GM19395 (cell line): Measurements from ENCODE around the gene PCDHAC1.

ENCODE experiments used
- ATAC-seq: cut with Tn5 transposase; IDR thresholded peaks from one replicate; pipeline ENCODE4 v1.9.1; 2021; ENCODE audit warnings: mild to moderate bottlenecking, moderate library complexity; ENCODE audit not compliant: unreplicated experiment

Gene PCDHAC1

DNA sequence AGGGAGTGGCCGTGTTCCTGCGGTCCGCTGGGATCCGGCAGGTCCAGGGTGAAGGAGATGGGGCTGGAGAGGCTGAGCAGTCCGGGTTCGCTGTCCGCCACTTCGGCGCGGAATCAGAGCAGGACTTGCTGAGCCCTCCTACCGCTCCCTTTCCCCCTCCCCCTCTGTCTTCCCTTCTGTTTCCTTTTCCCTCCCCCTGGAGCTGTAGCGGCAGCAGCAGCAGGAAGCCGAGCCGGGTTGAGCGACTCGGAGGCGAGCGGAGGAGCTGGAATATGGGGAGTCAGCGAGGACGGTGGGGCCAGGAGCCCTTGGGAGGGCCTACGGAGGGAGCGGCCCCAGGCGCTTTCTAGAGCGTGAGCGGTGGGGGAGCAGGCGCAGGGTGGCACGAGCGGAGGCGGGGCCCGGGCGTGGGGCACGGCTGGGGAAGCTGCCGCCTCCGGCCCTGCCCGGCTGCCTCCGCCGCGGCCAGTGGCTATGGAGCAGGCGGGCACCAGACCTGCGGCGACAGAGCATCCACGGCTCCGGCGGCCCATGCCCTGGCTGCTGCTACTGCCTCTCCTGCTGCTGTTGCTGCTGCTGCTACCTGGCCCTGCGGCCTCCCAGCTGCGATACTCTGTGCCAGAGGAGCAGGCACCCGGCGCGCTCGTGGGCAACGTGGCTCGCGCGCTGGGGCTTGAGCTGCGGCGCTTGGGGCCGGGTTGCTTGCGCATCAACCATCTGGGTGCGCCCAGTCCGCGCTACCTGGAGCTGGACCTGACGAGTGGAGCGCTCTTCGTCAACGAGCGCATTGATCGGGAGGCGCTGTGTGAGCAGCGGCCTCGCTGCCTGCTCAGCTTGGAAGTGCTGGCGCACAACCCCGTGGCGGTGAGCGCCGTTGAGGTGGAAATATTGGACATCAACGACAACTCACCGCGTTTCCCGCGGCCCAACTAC is 40.5 kb downstream of the PCDHAC1 start, which contains the start of gene PCDHAC2:
PCDHAC2 (plus strand) TSS at position 184 of the 933 bp plus-strand sequence; CDS start at position 475, 291 bp downstream.
- ATAC-seq: no peak

DNA sequence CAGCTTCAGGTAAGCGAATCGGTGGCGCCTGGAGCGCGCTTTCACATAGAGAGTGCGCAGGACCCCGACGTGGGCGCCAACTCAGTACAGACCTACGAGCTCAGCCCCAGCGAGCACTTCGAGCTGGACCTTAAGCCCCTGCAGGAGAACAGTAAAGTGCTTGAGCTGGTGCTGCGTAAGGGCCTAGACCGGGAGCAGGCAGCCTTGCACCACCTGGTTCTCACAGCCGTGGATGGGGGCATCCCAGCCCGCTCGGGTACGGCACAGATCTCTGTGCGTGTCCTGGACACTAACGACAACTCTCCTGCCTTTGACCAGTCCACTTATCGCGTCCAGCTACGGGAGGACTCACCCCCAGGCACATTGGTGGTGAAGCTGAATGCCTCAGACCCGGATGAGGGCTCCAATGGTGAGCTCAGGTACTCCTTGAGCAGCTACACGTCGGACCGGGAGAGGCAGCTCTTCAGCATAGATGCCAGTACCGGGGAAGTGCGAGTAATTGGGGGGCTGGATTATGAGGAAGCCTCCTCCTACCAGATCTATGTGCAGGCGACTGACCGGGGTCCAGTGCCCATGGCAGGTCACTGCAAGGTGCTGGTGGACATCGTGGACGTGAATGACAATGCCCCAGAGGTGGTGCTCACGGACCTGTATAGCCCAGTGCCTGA is 41.3 kb downstream of the PCDHAC1 start:
- no peak for ATAC-seq

DNA sequence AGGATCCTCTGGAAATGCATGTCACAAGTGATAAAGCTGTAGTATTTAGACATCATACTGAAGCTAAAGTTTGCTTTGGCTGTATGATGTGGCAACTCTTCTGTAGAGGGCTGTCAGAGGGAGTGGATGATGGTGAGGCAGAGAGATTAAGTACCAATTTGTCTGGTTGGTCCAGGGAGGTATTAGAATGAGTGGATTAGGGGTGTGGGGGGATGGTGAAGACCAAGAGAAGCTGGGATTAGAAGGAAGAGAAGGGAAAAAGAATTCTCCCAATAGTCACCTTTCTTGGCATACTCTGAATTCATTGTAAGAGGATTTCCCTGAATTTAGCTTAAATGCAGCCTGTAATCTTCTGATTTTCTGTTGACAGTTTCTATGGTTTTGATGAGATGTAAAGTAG is 43.8 kb downstream of the PCDHAC1 start:
- no peak for ATAC-seq

DNA sequence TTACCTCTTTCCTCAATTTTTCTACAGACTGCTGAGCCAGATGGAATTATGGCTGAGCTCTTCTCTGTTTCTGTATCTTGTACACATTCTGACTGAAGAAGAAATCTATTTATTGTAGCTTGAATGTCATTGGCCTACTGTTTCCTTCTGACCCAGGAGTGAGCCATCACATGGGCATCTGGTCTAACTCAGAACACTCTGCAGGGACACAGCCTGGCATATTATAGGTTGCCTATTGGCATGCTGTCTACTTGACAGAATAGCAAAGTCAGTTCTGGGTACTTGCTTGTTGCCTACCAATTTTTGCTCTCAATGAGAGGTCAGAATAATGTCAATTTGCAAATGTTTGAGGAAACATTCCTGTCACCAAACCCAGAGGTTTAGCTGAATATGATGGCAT is 47.5 kb downstream of the PCDHAC1 start:
- ATAC-seq: no peak

DNA sequence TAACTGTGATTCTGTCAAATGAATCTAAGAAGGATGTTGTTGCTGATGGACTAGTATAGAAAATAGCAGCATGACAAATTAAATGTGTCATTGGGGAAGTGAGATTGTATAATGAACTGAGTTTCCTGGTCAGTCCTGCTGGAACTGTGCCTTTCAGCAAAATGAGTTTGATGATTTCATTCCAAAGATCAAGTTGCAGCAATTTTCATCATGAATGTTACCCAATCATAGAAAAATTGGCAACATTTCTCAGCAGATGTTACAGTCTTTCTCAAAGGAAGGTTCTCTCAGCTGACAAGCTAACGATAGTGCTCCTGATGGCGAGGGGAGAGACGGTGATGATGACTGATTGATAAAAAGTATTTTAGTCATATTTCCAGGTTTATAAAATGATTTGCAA is 50.9 kb downstream of the PCDHAC1 start:
- no peak for ATAC-seq

DNA sequence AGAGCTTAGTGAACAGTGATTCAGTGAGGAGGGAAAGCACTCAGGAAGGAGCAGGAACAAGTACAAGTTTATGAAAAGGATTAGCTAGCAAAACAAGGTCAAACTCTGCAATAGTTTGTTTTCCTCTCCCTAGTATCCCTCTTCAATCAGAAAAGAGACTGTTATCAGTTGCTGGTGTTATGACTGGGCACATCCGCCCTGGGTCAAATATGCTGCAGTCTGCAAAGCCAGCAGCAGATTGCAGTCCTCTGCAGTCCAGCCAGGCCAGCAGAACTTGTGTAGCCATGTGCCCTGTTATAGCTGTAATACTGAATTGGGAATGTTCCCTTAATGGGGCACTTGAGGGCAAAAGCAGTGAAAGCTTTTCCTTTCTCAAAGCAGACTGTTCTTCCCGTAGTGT is 52.2 kb downstream of the PCDHAC1 start:
- ATAC-seq: no peak

DNA sequence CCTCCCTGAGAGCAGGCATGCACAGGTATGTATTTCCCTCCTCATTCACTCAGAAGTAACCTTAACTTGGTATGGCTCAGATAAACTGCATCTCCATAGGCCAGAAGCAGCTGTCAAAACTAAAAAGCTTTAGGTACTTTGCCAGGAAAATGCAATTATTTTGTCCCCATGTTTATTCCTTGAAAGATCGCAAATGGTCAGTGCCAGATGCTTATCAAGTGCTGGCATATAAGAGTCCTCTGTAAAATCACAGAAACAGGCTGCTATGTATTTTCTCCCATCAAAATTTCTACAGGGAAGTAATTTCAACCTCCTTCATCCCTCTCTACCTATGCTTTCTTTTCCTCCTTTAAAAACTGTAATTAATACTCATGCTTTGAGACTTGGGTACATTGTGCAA is 52.9 kb downstream of the PCDHAC1 start:
- ATAC-seq: no peak
